Ureter (tissue), 1 donor: ENCODE measurements around the gene ABCF3. TPM values are rescaled to one million over a fixed set of nuclear protein-coding genes. Genes with fewer than 3 reads are reported as not detected.
"Not testable (repeated sequence)": the region's sequence is repeated elsewhere in the genome, so short reads cannot be mapped to it uniquely, and the experiment has no call there.

Experiments
- DNase-seq: peaks from one replicate; pipeline ENCODE4 v3.0.0-alpha.2; 2020; ENCODE audit warnings: low spot score
- total RNA-seq: library from RNA; stranded (reverse); gene quantifications from one replicate; pipeline ENCODE4 v1.2.4, GENCODE V29; 2023
- donor health status: DM: yes; HTN: yes; CAD: no.

ABCF3 gene, protein sequence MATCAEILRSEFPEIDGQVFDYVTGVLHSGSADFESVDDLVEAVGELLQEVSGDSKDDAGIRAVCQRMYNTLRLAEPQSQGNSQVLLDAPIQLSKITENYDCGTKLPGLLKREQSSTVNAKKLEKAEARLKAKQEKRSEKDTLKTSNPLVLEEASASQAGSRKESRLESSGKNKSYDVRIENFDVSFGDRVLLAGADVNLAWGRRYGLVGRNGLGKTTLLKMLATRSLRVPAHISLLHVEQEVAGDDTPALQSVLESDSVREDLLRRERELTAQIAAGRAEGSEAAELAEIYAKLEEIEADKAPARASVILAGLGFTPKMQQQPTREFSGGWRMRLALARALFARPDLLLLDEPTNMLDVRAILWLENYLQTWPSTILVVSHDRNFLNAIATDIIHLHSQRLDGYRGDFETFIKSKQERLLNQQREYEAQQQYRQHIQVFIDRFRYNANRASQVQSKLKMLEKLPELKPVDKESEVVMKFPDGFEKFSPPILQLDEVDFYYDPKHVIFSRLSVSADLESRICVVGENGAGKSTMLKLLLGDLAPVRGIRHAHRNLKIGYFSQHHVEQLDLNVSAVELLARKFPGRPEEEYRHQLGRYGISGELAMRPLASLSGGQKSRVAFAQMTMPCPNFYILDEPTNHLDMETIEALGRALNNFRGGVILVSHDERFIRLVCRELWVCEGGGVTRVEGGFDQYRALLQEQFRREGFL
- total RNA-seq, result 77.6 TPM

DNA sequence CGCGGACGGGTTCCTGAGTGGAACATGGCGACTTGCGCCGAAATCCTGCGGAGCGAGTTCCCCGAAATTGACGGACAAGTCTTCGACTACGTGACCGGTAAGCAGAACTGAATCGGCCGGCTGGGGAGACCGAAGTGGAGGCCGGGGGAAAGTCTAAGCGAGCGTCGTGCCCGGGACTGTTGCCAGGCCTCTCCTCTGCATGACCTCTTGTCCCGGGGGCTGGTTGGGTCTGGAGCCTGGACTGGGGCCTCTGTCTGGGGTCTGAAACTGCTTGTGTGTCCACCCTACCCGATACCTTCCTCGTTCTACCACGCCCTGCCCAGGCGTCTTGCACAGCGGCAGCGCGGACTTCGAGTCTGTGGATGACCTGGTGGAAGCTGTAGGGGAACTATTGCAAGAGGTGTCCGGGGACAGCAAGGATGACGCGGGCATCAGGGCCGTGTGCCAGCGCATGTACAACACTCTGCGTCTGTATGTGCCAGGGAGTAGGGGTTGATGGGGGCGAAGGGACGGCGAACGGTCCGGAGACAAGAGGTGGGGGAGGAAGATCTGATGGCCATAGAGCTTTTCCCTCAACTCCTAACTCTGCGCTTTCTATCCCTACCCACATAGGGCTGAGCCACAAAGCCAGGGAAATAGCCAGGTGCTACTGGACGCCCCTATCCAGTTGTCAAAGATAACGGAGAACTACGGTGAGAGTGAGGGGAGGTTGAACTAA is at the start of gene ABCF3:
ABCF3 (plus strand) TSS at position 16 of the 718 bp plus-strand sequence; CDS start at position 25, 9 bp downstream.
- no peak for DNase-seq

- DNase-seq, result no peak
These were observed 45.6 kb upstream of the ABCF3 start for GRCh38 chr3:184140436-184140835.

- DNase-seq, result no peak
These were observed 43.8 kb upstream of the ABCF3 start for GRCh38 chr3:184142199-184142598.

GRCh38 chr3:184143327-184143726 is 42.7 kb upstream of the ABCF3 start:
- no peak for DNase-seq

DNA sequence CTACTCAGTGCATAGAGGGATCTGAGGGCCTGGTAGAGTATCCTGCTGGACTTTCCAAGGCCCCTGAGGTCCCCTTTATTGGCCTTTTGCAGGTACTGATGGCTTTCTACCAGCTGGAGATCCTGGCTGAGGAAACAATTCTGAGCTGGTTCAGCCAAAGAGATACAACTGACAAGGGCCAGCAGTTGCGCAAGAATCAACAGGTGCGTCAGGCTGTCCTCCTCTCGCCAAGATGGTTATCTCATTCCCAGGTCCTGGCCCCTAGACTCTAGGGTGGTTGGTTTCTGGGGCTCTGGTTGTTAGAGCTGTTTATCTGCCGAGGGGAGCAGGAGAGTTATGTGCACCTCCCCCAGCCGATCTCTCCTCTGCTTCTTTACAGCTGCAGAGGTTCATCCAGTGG is 41.5 kb upstream of the ABCF3 start:
- DNase-seq, result no peak

DNA sequence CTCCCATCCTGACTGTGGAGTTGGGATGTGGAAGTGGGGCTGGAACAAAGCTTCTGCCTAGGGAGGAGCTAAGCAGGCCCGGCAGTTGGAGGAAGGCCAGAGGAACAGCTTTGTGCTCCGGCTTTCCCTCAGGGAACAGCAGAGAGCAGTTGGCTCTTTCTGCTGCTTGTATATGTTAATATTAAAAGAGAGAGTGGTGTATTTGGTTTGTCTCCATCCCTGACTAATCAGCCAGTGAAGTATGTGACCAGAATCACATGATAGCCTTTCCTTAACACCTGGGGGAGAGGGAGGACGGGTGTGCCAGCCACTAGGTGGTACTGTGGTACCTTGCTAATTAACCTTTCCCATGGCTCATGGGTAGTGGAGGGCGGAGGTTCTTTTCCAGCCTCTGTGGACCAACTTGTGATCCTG is 40.9 kb upstream of the ABCF3 start:
- no peak for DNase-seq

DNA sequence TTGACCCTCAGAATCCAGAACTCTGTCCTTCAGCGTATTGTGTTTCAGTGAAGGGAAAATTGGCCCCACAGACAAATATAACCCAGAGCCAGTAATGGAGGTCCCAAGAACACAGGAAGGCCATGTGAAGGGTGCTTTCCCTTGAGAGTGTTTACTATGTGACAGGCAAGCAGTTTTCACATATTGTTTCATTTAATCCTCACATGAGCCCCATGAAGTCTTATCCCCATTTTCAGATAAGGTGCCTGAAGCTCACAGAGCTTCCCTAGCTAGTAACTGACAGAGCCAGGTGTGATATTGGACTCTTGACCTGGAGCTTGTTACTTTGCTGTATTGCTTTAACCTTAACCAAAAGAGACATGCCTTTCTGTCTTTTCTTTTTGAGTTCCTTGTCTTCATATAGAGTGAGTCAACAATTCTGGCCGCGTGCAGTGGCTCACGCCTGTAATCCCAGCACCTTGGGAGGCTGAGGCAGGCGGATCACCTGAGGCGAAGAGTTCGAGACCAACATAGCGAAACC is 40.2 kb upstream of the ABCF3 start:
- DNase-seq, result no peak

DNA sequence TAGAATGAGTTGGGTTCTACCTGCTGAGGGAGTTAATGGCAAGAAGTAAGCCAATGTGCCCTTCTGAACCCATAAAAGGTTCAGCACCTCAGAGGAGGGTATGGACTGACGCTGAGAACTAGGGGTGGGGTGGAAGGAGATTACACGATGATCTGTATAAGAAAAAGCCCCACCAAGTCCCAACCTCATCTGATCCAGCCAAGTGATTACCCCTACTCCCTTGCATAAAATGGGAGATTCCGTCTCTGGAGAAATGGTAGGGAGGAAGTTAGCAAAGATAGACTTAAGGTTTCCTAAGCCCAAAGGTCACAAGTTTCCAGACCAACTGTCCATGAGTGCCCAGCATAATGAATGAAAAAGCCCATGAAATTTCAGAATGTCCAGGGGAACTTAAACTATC is 37.9 kb upstream of the ABCF3 start:
- DNase-seq, result no peak

DNA sequence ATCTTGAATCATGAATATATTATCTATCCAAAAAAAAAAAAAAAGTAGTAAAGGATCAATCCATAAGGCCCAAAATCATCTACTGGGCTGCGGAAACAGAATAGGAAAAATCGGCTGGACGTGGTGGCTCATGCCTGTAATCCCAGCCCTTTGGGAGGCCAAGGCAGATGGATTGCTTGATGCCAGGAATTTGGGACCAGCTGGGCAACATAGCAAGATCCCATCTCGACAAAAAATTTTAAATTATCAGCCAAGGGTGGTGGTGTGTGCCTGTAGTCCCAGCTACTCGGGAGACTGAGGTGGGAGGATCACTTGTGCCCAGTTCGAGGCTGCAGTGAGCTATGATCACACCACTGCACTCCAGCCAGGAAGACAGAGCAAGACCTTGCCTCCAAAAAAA is 36.9 kb upstream of the ABCF3 start:
- no peak for DNase-seq

DNA sequence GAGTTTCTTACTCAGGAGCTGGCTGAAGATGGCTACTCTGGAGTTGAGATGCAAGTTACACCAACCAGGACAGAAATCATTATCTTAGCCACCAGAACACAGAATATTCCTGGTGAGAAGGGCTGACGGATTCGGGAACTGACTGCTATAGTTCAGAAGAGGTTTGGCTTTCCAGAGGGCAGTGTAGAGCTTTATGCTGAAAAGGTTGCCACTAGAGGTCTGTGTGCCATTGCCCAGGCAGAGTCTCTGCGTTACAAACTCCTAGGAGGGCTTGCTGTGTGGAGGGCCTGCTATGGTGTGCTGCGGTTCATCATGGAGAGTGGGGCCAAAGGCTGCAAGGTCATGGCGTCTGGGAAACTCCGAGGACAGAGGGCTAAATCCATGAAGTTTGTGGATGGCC is 36.2 kb upstream of the ABCF3 start:
- not testable (repeated sequence) for DNase-seq

DNA sequence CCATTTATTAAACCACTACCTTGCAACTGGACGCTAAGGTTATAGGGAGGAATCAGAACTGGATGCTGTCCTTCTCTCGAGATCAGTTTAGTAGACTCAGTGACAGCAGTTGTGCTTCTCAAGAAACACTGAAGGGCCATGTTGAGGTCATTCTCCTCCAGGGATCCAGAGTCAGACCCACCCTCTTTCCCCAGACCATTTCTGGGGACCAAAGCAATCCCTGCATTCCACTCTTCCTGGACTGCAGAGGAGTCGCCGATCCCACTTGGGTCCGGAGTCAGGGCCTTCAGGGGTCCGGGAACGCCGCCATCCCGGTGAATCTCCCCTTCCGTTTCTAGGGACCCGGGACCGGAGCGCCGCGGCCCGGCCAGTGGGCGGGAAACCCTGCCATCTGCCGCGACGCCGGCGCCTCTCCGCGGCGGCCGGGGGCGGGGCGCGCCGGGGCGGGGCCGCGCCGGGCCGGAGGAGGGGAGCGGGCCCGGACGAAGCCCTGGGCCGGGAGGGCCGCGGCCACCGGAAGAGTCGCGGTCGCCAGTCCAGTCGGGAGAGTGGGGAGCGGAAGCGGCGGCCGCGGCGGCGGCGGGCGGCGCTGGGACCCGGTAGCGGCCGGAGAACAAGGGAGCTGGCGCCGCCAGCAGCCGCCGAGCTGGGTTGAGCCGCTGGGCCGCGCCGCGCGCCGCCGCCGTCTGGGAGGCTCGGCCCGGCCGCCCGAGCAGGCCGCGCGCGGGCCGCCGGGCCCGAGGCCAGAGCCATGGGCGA is 30.9 kb upstream of the ABCF3 start, which contains the start of gene DVL3:
DVL3 (plus strand) TSS at position 493 of the 759 bp plus-strand sequence; CDS start at position 752, 259 bp downstream.
- no peak for DNase-seq

GRCh38 chr3:184155644-184156521 is 30.1 kb upstream of the ABCF3 start:
- DNase-seq, result no peak

- no peak for DNase-seq
These were observed 29.5 kb upstream of the ABCF3 start for GRCh38 chr3:184156522-184156955.

DNA sequence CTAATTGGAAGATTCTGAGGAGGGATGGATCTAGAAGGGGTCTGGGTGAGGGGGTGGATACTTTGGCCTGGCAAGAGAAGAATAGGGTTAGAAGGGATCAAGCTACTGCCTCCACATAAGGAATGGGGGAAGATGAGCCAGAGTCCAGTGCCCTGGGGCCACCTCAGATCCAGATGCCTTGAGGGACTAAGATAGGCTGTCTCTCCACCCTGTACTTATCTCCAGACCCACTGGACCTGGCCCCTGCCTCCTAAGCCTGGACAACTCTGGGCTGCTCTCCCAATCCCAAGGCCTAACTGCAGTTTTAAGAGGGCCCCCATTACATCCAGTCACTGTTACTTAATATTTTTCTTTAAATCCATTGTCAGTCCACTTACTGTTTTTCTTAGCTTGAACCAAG is 28.8 kb upstream of the ABCF3 start:
- no peak for DNase-seq

GRCh38 chr3:184158404-184158803 is 27.6 kb upstream of the ABCF3 start:
- DNase-seq, result no peak

GRCh38 chr3:184160456-184160855 is 25.5 kb upstream of the ABCF3 start:
- DNase-seq, result no peak

DNA sequence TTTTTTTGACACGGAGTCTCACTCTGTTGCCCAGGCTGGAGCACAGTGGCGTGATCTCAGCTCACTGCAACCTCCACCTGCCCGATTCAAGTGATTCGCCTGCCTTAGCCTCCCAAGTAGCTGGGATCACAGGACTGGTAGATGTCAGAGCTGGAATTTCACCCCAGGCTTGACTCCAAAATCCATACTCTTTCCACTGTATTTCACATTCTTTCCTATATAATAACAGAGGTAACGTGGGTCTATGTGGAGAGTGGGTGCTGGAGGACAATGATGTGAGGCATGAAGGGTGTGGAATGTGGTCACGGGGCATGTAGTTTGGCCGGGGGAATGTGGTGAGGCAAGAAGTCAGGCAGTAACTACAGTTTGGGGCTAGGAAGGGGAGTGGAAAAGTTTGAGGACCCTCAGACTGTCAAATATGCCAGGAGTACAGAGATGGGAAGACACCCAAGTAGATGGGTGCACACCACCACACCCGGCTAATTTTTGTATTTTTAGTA is 23.4 kb upstream of the ABCF3 start:
- DNase-seq, result not testable (repeated sequence)

GRCh38 chr3:184164648-184165330 is 21.2 kb upstream of the ABCF3 start:
- DNase-seq, result no peak

- DNase-seq, result no peak
These were observed 20.5 kb upstream of the ABCF3 start for GRCh38 chr3:184165543-184165942.

GRCh38 chr3:184166671-184167070 is 19.3 kb upstream of the ABCF3 start:
- DNase-seq, result no peak
